ENCODE data around the gene TNIP2. TPM values are rescaled to one million over a fixed set of nuclear protein-coding genes. Genes with fewer than 3 reads are reported as not detected.

TNIP2 gene
- total RNA-seq, 1 donor from 2014 or later, result 76.8 TPM

DNA sequence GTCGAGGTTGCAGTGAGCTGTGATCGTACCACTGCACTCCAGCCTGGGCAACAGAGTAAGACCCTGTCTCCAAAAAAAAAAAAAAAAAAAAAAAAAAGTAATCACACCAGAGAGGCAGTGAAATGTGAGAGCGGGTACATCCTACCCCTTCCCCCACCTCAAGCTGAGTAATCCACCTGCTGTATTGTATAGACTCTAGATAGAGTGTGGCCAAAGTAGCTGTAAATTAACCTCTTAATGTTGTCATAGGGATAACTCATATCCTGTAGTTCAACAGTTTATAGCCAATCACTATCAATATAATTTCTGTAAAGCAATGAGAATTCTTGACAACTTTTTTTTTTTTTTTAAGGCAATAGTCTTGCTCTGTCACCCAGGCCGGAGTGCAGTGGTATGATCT is 30.8 kb downstream of the TNIP2 start:
- Histone ChIP-seq H3K36me3 (ENCODE audit: control insufficient read depth, insufficient read depth, low read length) (no peaks in the 10 kb centered on the region), H3K27me3 (ENCODE audit: control insufficient read depth, insufficient read depth, low read length) (no peaks in the 10 kb centered on the region), H3K4me3 (ENCODE audit: low read depth, low read length) (no peak overlapping the region)
- no peak for DNase-seq (ENCODE audit: low read depth)
- no peak for TF ChIP-seq CTCF (IDR thresholded peaks at IDR 0.05; ENCODE audit: insufficient read depth, low read length, poor library complexity, severe bottlenecking)

GRCh38 chr4:2723751-2724150 is 32.4 kb downstream of the TNIP2 start:
- H3K27me3 ChIP-seq (ENCODE audit: control insufficient read depth, insufficient read depth, low read length), result no peaks in the 10 kb centered on the region
- no peak for DNase-seq (ENCODE audit: low read depth)
- H3K36me3 ChIP-seq (ENCODE audit: control insufficient read depth, insufficient read depth, low read length), result no peaks in the 10 kb centered on the region
- no peak overlapping the region for H3K4me3 ChIP-seq (ENCODE audit: low read depth, low read length)
- TF ChIP-seq CTCF (IDR thresholded peaks at IDR 0.05; ENCODE audit: insufficient read depth, low read length, poor library complexity, severe bottlenecking), result no peak

DNA sequence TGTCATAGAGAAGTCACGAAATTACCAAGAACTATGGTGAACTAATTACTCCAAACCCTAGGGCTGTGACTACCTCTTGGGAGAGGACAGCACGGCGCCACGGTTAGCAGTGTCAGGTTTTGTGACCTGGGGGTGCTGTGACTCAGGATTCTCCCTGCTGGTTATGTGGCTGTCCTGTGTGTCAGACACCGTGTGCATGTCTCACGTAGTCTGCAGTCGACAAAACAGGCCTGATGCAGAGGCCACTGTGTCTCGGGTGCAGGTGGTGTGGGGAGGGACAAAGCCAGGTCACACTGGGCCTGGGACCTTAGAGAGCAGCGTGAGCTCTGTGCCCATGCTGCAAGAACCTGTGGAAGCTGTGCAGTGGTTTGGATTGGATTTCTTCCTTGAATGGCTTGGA is 34.1 kb downstream of the TNIP2 start:
- TF ChIP-seq CTCF (IDR thresholded peaks at IDR 0.05; ENCODE audit: insufficient read depth, low read length, poor library complexity, severe bottlenecking), result no peak
- Histone ChIP-seq H3K36me3 (ENCODE audit: control insufficient read depth, insufficient read depth, low read length) (no peaks in the 10 kb centered on the region), H3K27me3 (ENCODE audit: control insufficient read depth, insufficient read depth, low read length) (no peaks in the 10 kb centered on the region), H3K4me3 (ENCODE audit: low read depth, low read length) (no peak overlapping the region)
- no peak for DNase-seq (ENCODE audit: low read depth)

- no peak for TF ChIP-seq CTCF (IDR thresholded peaks at IDR 0.05; ENCODE audit: insufficient read depth, low read length, poor library complexity, severe bottlenecking)
- DNase-seq (ENCODE audit: low read depth), result no peak
- Histone ChIP-seq H3K27me3 (ENCODE audit: control insufficient read depth, insufficient read depth, low read length) (no peaks in the 10 kb centered on the region), H3K4me3 (ENCODE audit: low read depth, low read length) (no peak overlapping the region), H3K36me3 (ENCODE audit: control insufficient read depth, insufficient read depth, low read length) (no peaks in the 10 kb centered on the region)
Observed at GRCh38 chr4:2721586-2721985, 34.5 kb downstream of the TNIP2 start.

GRCh38 chr4:2716236-2716635 is 39.9 kb downstream of the TNIP2 start:
- Histone ChIP-seq H3K27me3 (ENCODE audit: control insufficient read depth, insufficient read depth, low read length) (no peaks in the 10 kb centered on the region), H3K4me3 (ENCODE audit: low read depth, low read length) (no peak overlapping the region), H3K36me3 (ENCODE audit: control insufficient read depth, insufficient read depth, low read length) (peaks cover 2% of the 10 kb centered on the region)
- no peak for TF ChIP-seq CTCF (IDR thresholded peaks at IDR 0.05; ENCODE audit: insufficient read depth, low read length, poor library complexity, severe bottlenecking)
- DNase-seq (ENCODE audit: low read depth), result no peak

- no peak for TF ChIP-seq CTCF (IDR thresholded peaks at IDR 0.05; ENCODE audit: insufficient read depth, low read length, poor library complexity, severe bottlenecking)
- no peak for DNase-seq (ENCODE audit: low read depth)
- H3K27me3 ChIP-seq (ENCODE audit: control insufficient read depth, insufficient read depth, low read length), result no peaks in the 10 kb centered on the region
- H3K4me3 ChIP-seq (ENCODE audit: low read depth, low read length), result no peak overlapping the region
- H3K36me3 ChIP-seq (ENCODE audit: control insufficient read depth, insufficient read depth, low read length), result peaks cover 2% of the 10 kb centered on the region
Observed at GRCh38 chr4:2715426-2715825, 40.7 kb downstream of the TNIP2 start.
